SK-N-SH treated with all-trans-retinoic acid at 6 μM for 48 hours (cell line): ENCODE measurements around the gene PRKAG2.

ENCODE experiments used
- ARNTL ChIP-seq: fragments of 450-650 bp; formaldehyde crosslinking; IDR thresholded peaks from 2 replicates; pipeline ENCODE4 v1.5.0; 2020; ENCODE audit warnings: low read depth, mild to moderate bottlenecking, moderate library complexity, borderline replicate concordance
- CREB5 ChIP-seq: fragments of 250-450 bp; sonication (Bioruptor Pico); IDR thresholded peaks from 2 replicates; pipeline ENCODE4 v1.5.1; 2020; ENCODE audit warnings: low read depth, mild to moderate bottlenecking, moderate library complexity
- ISL1 ChIP-seq: fragments of 250-450 bp; sonication (Bioruptor Pico); IDR thresholded peaks from 2 replicates; pipeline ENCODE4 v2.1.2; 2022; ENCODE audit warnings: mild to moderate bottlenecking, moderate library complexity
- PATZ1 ChIP-seq: fragments of 250-450 bp; sonication (Bioruptor Pico); IDR thresholded peaks from 2 replicates; pipeline ENCODE4 v1.8.0; 2020; ENCODE audit warnings: mild to moderate bottlenecking, moderate library complexity, borderline replicate concordance
- POU6F1 ChIP-seq: fragments of 250-450 bp; sonication (Bioruptor Pico); IDR thresholded peaks from 2 replicates; pipeline ENCODE4 v1.8.0; 2021; ENCODE audit warnings: low read depth, mild to moderate bottlenecking, moderate library complexity, borderline replicate concordance
- RARB ChIP-seq: fragments of 250-450 bp; sonication (Bioruptor Pico); IDR thresholded peaks from 2 replicates; pipeline ENCODE4 v1.8.0; 2021; ENCODE audit warnings: mild to moderate bottlenecking, moderate library complexity
- TCF4 ChIP-seq: fragments of 250-450 bp; sonication (Bioruptor Pico); IDR thresholded peaks from 2 replicates; pipeline ENCODE4 v1.8.0; 2021; ENCODE audit warnings: mild to moderate bottlenecking, moderate library complexity, borderline replicate concordance
- TSHZ2 ChIP-seq: fragments of 250-450 bp; sonication (Bioruptor Pico); IDR thresholded peaks from 2 replicates; pipeline ENCODE4 v1.5.0; 2020; ENCODE audit warnings: mild to moderate bottlenecking, moderate library complexity
- ZC3H10 ChIP-seq: fragments of 250-450 bp; sonication (Bioruptor Pico); IDR thresholded peaks from 2 replicates; pipeline ENCODE4 v1.5.1; 2021; ENCODE audit warnings: mild to moderate bottlenecking, moderate library complexity
- ZFP30 ChIP-seq: fragments of 450-650 bp; formaldehyde crosslinking; IDR thresholded peaks from 2 replicates; pipeline ENCODE4 v1.5.0; 2022; ENCODE audit warnings: mild to moderate bottlenecking, moderate library complexity

- TF ChIP-seq POU6F1 = no peak
- TF ChIP-seq ARNTL = no peak
- no peak for TF ChIP-seq TSHZ2 (CRISPR knock-in tag)
- TF ChIP-seq ISL1 (CRISPR knock-in tag) = no peak
- TF ChIP-seq ZC3H10 = no peak
- no peak for TF ChIP-seq ZFP30
- no peak for TF ChIP-seq RARB (CRISPR knock-in tag)
- TF ChIP-seq CREB5 (CRISPR knock-in tag) = no peak
- no peak for TF ChIP-seq TCF4 (CRISPR knock-in tag)
- no peak for TF ChIP-seq PATZ1 (CRISPR knock-in tag)
These were observed 107.6 kb downstream of the PRKAG2 start for GRCh38 chr7:151769188-151769821.
